ENCODE data around the gene KRT38.

The KRT38 gene

DNA sequence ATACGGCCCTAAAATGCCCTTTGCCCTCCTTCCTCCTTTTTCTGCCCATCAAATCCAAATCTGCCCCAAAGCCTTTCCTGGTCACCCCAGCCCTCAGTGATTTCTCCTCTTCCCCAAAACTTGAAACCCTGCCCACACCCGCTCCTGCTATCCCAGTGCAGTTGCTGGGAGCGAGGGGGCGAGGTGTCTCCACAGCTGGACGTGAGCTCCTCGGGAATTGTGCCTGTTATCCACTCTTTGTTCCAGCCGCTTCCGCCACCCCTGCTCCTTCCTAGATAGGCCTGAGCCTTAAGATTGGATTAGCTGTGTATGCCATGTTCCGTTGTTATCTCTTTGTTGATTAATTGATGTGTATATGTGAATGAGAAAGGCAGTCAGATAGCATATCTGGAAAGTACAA, 42.7 kb upstream of the KRT38 start:
- H3K4me3 ChIP-seq (ENCODE audit: low read length), result no peak overlapping the region
- DNase-seq (ENCODE audit: low read depth), result no peak
- TF ChIP-seq, protein P1, sequence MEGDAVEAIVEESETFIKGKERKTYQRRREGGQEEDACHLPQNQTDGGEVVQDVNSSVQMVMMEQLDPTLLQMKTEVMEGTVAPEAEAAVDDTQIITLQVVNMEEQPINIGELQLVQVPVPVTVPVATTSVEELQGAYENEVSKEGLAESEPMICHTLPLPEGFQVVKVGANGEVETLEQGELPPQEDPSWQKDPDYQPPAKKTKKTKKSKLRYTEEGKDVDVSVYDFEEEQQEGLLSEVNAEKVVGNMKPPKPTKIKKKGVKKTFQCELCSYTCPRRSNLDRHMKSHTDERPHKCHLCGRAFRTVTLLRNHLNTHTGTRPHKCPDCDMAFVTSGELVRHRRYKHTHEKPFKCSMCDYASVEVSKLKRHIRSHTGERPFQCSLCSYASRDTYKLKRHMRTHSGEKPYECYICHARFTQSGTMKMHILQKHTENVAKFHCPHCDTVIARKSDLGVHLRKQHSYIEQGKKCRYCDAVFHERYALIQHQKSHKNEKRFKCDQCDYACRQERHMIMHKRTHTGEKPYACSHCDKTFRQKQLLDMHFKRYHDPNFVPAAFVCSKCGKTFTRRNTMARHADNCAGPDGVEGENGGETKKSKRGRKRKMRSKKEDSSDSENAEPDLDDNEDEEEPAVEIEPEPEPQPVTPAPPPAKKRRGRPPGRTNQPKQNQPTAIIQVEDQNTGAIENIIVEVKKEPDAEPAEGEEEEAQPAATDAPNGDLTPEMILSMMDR (conservative IDR thresholded peaks at IDR 0.05; ENCODE audit: low read depth, low read length), result no peak

DNA sequence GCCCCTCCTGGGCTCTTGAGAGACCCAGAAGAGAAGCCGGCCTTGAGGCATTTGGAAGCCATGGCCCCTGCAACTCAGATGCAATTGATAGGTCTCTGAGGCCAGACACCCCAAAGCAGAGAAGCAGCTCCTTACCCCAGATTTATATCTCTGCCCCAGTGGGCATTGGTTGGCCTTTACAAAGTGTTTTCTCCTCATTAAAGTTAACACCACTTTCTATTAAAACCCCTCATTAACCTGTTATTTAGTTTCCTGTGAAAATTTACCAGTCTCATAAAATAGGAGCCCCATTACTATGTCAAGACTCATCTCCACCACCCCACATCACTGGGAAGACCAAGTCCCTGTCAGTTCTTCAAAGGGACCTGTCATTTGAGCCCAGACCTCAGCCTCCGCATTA, 40.3 kb upstream of the KRT38 start, which contains the start of gene KRT35:
Gene KRT35 (minus strand): TSS at position 116 of the 400 bp plus-strand sequence. CDS start 54 bp downstream, at position 62.
- TF ChIP-seq, protein P1 (conservative IDR thresholded peaks at IDR 0.05; ENCODE audit: low read depth, low read length), result no peak
- no peak within 1 kb of the TSS for H3K4me3 ChIP-seq (ENCODE audit: low read length)
- DNase-seq (ENCODE audit: low read depth), result no peak

DNA sequence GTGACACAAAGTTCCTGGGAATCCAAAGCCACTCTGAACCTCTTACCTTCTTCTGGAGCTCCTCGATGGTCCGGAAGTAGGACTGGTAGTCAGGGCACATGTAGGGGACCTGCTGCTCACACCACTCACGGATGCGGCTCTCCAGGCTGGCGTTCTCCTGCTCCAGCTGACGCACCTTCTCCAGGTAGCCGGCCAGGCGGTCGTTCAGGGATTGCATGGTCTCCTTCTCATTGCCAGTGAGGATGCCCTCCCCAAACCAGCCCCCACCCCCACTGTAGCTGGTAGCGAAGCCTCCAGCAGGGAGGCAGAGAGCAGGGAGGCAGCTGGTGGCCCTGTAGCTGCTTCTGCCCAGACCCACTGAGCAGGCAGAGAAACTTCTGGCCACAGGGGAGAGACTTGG, 39.8 kb upstream of the KRT38 start:
- no peak for DNase-seq (ENCODE audit: low read depth)
- H3K4me3 ChIP-seq (ENCODE audit: low read length), result no peak overlapping the region
- TF ChIP-seq, protein P1 (conservative IDR thresholded peaks at IDR 0.05; ENCODE audit: low read depth, low read length), result no peak

DNA sequence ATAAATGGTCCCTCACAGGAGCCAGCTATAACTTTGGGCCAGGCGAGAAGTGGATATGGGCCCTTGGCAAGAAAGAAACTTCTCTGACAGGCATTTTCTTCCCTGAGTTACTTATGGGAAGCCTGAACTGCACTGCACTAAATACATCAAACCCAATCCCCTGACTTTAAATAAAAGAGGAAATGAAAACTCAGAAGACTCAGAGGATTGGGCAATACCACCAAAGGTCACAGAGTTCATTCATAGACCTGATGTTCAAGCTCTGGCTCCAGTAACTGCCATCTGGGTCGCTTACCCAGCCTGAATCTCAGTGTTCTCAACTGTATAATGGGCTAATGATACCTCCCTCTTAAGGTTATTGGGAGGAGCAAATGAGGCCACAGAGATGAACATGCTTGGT, 39.4 kb upstream of the KRT38 start:
- TF ChIP-seq, protein P1 (conservative IDR thresholded peaks at IDR 0.05; ENCODE audit: low read depth, low read length), result no peak
- no peak overlapping the region for H3K4me3 ChIP-seq (ENCODE audit: low read length)
- DNase-seq (ENCODE audit: low read depth), result no peak

DNA sequence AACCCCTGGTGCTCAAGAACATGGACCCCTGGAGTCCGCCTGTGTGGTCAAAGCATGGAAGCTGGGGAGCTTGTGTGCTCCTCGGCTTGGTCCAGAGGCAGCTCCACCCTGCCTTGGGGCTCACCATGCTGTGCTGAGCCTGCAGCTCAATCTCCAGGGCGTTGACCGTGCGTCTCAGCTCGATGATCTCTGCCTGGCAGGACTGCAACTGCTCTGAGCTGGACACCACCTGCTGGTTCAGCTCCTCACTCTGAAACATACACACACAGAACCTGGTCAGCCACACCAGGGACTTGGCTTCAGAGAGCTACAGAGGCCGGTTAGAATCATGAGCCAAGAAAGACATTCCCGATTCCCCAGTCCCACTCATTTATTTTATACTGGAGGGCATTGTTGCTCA, 37.5 kb upstream of the KRT38 start:
- TF ChIP-seq, protein P1 (conservative IDR thresholded peaks at IDR 0.05; ENCODE audit: low read depth, low read length), result no peak

DNA sequence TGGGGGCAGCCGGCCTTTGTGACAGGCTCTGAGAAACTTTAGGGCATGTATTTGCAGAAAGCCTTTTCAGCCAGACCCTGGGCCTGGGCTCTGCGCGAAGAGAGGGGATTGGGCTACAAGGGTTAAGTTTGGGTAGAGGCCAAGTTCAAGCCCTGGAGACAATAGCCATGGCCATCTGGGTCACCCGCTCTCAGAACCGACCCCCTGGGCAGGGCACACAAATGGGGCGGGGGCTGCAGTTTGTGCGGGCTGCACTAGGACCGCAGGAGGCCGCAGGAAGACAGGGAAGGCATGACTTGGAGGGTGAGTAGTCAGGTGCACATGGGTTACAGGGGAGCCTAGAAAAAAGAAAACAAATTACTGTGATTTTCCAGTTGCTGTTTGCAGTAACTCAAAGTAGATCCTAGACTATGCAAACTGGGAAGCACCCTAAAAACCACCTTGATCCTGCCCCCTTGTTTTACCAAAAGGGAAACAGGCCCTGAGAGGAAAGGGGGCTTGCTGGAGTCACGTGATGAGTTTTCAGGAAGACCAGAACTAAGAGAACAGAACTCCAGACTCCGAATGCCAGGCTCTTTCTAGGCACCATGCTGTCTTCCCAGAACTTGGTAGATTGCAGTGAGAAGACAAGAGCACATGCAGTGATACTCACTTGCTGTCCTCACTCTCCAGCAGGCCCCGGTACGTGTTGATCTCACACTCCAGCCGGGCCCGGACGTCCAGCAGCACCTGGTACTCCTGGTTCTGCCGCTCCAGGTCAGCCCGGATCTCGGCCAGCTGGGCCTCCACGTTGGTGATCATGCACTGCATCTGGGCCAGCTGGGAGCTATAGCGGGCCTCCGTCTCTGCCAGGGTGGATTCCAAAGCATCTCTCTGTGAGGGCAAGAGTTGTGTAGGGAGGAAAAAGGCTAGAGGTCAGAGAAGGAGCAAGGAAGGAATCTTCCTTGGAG, 36.4 kb upstream of the KRT38 start:
- DNase-seq (ENCODE audit: low read depth), result no peak
- H3K4me3 ChIP-seq (ENCODE audit: low read length), result no peak overlapping the region
- TF ChIP-seq, protein P1 (conservative IDR thresholded peaks at IDR 0.05; ENCODE audit: low read depth, low read length), result no peak

More for the DNA sequence above, 37.5 kb upstream of the KRT38 start:
- H3K4me3 ChIP-seq (ENCODE audit: low read length), result no peak overlapping the region
- no peak for DNase-seq (ENCODE audit: low read depth)

DNA sequence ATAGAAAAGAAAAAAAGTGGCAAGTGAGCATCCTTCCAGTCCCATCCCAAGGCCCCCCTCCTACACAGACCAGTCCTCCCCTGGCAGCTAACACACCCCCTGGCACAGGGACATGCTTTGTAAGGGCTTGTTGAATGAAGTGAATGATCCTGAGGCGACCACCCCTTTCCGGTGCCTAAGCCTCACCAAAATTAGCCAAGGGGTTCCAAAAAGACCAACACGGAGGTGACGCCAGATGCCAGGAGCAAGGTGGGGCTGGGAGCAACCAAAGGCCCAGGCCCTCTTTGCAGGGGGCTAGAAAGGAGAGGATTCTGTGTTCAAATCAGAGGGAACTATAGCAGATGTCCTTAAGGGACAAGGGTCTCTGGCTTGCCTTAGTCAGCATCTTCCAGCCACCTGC, 34.6 kb upstream of the KRT38 start:
- TF ChIP-seq, protein P1 (conservative IDR thresholded peaks at IDR 0.05; ENCODE audit: low read depth, low read length), result no peak
- DNase-seq (ENCODE audit: low read depth), result no peak
- no peak overlapping the region for H3K4me3 ChIP-seq (ENCODE audit: low read length)

All from retinal pigment epithelial cell (primary cell).